NCI-H82 treated with DMSO at 0.1 percent for 48 hours (cell line): ENCODE data around the gene NRBF2.
A peak's percentile ranks its signal among the peaks of the same experiment; 100 is the strongest.
"Not testable (repeated sequence)": the region's sequence is repeated elsewhere in the genome, so short reads cannot be mapped to it uniquely, and the experiment has no call there.

Experiments
- DNase-seq: peaks from one replicate; lab custom pipeline; 2025; ENCODE audit not compliant: unreplicated experiment; lab: John Stamatoyannopoulos, UW

Gene NRBF2

DNA sequence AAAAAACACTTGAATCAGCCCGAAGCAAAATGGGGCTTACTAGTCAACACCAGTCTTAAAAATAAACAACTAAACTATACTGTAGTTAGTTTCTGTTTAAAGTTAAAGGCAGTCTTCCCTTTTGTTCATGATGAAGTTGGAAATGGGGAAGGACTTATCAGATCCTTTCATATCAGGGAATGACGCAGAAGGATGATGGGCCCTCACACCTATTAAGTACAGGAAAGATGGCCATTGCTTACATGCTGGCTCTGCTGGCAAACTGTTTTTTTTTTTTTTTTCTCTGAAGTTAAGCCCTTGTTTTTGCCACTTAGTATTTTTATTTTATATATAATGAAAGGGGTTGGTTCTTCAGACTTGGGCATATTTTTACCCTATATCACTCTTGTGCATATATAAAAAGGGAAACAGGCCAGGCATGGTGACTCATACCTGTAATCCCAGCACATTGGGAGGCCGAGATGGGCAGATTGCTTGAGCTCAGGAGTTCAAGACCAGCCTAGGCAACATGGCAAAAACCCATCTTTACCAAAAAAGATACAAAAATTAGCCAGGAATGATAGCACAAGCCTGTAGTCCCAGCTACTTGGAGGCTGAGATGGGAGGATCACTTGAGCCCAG, 16.6 kb upstream of the NRBF2 start:
- DNase-seq, result no peak

DNA sequence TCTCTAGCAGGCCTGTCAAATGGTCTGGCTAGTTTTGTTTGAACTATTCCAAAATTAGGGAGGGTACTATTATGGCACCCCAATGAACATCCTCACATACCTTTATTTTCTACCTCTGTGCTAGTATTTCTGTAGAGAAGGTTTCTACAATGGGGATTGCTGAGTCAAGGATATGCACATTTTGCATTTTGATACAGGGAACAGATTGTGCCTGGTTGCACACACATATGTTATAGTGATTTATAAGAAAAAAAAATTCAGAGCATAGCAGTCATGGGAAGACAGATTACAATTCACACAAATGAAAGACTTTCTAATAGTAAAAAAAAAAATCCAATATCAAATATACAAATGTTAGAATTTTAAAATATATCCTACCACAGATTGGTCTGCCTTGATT, 14.1 kb upstream of the NRBF2 start:
- DNase-seq, result no peak

DNA sequence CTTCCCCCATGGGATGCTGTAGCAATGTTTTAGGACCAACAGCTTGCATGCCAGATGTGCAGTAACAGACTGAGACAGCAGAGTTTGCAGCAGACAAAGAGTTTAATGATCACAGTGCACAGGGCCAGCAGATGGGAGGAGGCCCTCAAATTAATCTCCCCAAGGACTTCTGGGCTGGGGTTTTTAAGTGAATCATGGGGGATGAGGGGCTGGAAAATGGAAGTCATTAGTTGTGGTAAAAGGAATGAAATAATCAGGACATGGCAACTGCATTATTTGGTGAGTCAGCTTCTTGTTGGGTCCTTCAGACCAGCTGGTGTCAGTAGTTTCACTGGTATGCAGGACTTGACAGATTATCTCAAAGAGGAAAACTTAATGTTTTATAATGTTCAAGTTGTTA, 12.6 kb upstream of the NRBF2 start:
- peak; percentile 55 for DNase-seq

DNA sequence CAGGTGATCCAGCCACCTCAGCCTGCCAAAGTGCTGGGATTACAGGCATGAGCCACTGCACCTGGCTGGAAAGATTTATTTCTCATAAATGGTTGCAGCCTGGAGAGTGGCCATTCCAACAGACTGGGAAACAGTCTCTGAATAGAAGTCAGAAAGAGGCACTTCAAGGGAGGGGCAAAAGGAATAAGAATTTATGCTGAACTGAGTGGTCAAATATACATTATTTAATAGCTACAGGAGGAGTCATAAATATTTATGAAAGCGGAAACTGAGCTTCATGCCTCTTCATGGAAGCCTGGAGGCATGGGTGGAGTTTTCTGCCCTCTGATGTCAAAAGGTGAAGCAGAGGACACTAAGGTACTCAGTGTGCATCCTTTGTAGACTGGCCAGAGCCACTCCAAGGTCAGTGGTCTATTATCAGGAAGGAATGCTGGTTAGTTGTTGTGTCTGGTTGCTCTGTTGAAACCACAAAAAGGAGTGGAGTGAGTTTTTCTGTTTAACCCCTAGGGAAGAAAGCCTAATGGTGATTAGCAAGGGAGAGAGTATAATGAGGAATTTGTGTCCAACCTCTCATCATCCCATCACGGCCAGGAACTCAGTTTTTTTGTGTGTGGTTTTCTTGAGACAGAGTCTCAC, 9.3 kb upstream of the NRBF2 start:
- DNase-seq, result no peak

DNA sequence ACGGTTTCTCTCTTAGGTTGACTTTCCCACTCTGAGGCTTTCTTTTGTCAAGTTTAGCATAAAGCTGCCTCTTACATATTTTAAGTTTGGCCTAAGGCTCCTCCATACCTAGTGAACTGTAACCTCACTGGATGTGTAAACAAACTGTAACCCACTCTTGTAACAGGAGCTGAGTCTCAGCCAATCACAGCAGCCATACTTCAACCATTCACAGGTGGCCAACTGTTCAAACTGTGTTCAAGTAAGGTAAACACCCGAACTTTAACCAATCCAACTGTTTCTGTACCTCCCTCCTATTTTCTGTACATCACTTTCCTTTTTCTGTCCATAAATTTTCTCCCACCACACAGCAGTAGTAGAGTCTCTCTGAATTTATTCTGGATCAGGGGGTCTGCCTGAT, 7.7 kb upstream of the NRBF2 start:
- DNase-seq, result no peak

DNA sequence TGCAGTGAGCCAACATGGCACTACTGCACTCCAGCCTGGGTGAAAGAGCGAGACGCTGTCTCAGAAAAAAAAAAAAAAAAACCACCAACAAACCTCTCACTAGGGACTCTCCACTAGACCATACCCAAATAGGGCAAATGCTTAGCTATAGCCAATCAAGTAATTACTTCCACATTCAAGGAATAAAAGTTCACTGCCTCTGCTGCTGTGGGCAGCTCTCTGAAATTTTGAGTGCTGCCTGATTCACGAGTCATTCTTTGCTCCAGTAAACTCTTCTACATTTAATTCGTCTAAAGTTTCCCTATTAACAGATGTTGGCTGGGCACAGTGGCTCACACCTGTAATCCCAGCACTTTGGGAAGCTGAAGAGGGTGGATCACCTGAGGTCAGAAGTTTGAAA, 4.7 kb upstream of the NRBF2 start:
- no peak for DNase-seq

DNA sequence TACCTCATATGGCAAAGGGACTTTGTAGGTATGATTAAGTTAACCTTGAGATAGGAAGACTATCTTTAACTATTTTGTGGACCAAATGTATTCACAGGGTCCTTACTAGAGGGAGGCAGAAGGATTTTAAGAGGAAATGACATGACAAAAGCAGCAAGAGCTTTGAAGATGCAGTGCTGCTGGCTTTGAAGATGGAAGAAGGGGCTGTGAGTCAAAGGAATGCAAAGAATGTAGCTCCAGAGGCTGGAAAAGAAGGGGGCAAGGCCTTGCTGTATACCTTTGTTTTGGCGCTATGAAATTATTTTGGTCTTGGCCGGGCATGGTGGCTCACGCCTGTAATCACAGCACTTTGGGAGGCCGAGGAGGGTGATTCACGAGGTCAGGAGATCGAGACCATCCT, 3.2 kb upstream of the NRBF2 start:
- no peak for DNase-seq

DNA sequence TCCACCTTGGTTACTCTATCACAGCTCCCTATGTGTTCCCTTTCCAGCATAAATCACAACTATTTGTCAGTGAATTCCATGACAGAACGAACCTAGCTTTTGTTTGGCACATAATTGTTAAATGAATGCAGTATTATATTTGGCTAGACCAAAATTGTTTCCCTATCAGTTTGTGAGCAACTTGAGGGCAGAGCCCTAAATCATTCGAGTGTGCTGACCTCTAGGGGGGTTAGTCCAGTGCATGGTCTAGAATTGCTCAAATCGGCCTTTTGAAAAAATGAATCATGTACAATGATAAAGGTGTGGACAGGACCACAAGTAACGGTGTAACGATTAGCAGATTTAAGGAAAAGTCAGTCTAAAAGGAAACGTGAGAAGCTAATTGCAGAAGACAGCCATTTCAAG, 475 bp upstream of the NRBF2 start:
- no peak for DNase-seq

DNA sequence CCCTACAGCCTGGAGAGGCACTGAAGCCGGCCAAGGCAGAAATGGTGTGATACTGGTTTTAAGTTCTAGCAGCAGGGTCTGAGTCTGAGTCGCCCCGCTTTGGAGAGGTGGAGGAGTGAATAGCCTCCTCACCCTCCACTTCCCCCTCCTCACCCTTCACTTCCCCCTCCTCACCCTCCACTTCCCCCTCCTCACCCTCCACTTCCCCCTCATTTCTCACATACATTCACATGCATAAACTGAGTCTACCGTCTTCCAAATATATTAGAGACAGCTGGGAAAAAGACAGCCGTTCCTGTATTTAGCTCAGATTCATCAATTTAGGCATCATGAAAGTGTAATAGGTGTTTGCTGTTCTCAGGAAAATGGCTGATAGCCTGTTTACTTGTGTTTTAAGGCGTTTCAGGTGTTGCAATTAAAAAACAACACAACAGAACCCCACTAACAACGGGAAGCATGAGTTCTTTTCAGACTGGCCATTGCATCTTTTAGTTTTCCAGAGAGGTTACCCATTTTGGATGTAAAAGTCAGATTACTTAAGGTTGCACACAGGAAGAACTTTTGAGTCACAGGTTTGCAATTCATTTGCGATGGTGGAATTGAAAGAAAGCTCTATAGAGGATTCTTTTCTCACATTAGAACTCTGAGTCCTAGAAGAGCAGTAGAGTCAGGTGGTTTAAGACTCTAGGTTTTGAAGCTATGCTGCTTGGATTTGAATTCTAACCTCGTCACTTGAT, 861 bp downstream of the NRBF2 start:
- DNase-seq, result no peak

DNA sequence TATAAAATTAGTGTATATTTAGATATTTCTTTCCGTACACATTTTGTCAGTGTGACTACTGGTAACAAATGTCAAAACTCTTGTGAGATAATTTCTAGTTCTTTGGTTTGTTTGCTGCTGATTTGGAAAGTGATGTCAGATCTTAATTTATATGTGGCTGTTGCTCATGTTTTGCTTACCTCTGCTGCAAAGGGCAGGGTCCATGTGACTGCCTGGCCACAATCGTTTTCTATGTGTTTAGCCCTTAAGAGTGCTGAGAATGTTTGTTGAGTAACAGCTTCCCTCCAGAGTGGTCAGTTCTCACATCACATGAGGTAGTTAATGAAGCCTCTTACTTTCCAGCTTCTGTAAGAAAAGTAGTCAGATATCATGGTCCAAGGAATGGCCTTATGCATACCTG, 4.2 kb downstream of the NRBF2 start:
- no peak for DNase-seq

DNA sequence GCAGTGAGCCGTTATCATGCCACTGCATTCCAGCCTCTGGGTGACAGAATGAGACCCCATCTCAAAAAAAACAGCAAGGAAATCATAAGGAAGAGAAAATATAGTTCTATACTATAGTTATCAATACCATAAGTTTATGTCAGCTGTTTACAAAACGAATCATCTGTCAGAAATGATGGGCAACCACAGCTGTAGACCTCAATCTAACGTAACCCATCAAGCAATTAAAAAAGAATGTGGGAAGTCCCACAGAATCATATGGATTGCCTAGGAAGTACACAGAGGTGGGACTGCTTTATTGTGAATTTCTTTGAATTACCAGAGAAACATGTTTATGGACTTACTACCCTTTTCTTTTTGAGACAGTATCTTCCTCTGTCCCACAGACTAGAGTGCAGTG, 6.9 kb downstream of the NRBF2 start:
- DNase-seq, result no peak

DNA sequence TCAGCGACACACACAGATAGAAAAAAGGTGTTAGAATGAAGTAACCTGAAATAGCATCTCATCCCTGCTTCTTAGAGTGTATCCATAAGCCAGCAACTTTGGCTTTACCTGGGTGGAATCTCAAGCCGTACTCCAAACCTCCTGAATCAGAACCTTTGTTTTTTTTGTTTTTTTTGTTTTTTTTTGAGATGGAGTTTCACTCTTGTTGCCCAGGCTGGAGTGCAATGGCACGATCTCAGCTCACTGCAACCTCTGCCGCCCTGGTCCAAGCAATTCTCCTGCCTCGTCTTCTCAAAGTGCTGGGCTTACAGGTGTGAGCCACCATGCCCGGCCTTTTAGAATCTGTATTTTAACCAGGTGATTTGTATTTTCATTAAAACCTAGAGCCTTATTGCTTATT, 9.0 kb downstream of the NRBF2 start:
- no peak for DNase-seq

DNA sequence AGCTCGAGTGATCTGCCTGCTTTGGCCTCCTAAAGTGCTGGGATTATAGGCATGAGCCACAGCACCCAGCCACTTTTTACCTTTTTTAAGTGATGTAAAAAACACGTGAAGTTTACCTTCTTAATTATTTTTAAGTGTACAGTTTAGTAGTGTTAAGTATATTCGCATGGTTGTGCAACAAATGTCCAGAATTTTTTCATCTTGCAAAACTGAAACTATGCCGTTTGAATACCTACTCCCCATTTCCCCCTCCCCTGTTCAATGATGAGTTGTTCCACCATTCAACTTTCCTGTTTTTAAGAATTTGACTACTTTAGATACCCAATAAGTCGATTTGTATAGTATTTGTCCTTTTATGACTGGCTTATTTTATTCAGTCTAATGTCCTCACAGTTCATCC, 10.9 kb downstream of the NRBF2 start:
- DNase-seq, result no peak

DNA sequence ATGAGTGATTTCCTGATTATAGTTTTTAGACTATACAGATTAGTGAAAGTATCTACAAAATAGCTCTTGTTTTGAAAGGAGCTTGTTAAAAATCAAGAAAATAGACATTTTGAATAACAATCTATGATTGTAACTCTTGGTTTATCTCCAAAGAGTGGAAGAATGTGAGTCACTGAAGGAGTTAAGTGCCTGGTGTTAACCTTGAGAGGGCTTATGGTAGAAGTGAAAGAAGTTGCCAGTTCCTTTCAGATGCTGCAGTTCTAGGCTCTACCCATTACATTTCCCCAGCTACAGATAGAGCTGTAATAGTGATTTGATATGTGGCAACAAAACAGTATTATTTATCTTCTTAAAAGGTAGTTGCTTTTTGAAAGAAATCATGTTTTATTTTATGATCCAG, 12.7 kb downstream of the NRBF2 start:
- no peak for DNase-seq

DNA sequence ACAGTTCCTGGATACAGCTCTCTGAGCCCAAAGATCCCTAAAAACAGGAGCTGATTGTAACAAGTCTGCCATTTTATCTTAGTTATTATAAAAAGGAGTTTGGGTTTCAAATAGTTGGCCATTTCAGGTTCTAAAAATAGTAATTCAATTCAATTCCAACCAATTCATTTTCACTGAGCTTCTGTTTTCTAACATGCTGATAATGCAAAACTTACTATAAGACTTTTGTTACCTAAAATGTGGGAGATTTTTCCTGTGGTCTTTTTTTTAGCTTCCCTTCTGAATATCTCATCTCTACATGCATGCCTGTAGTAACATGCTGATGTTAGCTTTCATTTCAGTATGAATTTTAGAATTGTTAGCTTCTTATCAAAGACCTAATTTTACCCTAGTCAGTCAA, 13.4 kb downstream of the NRBF2 start:
- DNase-seq, result no peak

DNA sequence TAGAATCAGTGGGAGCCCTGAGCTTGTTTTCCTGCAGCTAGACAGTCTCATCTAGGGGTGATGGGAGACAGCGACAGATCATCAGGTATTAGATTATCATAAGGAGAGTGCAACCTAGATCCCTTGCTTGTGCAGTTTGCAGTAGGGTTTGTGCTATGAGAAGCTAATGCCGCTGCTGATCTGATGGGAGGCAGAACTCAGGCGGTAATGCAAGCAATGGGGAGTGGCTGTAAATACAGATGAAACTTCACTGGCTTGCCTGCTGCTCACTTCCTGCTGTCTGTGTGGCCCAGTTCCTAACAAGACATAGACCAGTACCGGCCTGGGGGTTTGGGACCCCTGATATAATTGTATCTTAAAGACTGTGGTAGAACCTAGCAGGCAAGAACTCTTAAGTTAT, 17.6 kb downstream of the NRBF2 start:
- DNase-seq, result no peak

DNA sequence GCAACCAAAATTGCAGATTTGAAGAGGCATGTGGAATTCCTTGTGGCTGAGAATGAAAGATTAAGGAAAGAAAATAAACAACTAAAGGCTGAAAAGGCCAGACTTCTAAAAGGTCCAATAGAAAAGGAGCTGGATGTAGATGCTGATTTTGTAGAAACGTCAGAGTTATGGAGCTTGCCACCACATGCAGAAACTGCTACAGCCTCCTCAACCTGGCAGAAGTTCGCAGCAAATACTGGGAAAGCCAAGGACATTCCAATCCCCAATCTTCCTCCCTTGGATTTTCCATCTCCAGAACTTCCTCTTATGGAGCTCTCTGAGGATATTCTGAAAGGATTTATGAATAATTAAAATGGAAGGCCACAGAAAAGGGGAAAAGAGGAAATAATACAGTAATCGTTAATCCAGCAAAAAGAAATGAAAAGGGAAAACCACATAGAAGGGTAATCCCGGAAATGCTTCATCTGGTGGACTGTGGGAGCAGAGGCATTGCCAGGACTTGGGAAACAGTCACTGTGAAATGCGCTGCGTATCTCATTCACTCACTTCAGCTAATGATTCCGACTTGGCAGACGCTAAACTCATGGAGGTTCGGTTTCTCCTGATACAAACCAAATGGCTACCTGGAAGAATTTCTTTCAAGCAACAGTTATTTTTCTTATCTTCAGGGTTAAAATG, 20.9 kb downstream of the NRBF2 start:
- not testable (repeated sequence) for DNase-seq

DNA sequence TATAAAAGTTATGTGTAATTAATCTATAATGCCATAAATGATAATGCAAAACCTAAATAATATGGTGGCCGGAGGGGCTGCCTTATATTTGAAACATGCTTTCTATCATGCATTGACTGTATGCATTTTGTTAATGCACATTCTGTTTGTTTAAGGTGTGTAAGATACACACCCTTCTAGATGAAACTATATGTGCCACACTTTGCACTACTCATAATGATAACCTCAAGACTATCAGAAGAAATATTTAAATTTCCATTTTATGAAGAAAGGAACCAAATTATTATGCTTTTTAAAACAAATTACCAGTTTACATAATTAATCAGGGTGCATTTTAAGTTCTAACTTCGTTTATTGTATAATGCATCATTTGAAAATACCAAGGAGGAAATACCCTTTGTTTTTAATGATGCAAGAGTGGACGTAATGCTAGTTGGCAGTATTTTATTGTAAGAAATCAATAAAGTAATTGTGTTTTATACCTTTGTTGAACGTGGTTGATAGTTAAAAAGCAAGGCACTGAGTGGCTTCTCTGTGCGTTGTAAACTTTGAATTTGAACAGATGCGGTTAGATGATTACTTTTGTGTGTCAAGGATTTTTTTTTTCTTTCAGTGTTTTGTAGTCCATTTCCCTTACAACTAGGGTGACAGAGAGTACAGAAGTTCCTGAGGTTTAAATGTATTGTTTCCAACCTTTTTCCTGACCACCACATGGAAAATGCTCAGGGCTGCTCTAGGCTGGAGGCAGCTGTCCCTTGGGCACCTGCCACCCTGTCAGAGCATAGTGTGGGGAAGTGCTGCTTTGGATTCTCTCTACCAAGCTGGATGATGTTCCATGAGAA, 21.6 kb downstream of the NRBF2 start:
- DNase-seq, result no peak

DNA sequence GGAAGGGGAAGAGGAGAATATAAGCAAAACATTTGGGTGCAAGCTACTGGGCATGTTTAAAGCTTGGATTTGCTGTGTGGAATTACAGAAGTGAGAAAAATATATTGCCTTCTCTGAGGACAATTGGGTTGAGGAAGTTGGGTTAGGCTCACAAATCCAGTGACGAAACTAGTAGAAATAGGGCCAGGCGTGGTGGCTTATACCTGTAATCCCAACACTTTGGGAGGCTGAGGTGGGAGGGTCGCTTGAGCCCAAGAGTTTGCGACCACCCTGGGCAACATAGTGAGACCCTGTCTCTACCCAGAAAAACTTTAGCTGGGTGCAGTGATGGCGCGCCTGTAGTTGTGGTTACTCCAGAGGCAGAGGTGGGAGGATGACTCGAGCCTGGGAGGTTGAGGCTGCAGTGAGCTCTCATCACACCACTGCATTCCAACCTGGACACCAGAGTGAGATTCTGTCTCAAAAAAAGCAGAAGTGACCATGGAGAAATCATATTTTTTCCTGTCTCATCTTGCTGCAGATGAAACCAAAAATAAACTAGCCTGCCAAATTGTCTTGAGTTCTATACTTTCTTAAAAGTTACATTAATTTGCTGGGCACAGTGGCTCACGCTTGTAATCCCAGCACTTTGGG, 22.4 kb downstream of the NRBF2 start:
- DNase-seq, result no peak

DNA sequence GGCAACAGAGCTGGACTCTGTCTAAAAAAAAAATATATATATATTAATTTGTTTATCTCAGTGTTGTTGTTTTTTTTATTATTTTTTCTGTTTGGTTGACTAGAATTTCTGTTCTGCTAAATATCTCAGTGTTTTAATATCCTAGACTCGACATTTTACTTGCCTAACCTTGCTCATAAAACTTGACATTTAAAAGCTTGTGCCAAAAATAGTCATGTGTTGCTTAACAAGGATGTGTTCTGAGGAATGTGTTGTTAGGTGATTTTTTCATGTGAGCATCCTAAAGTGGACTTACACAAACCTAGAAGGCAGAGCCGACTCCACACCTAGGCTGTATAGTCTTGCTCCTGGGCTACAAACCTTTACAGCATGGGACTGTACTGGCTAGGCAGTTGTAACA, 23.1 kb downstream of the NRBF2 start:
- DNase-seq, result no peak
